Jurkat, Clone E6-1 (cell line): ENCODE results near the gene OR2C1.
A peak's percentile ranks its signal among the peaks of the same experiment; 100 is the strongest.

Source experiments
- DNase-seq: peaks from one replicate; pipeline ENCODE4 v3.0.0-alpha.2; 2011; ENCODE audit warnings: low read depth, low spot score
- H3K4me3 ChIP-seq: 2 replicates; pipeline ENCODE4 v1.5.1; 2011; ENCODE audit warnings: mild to moderate bottlenecking, low read length, control low read depth, moderate library complexity

OR2C1 gene

DNA sequence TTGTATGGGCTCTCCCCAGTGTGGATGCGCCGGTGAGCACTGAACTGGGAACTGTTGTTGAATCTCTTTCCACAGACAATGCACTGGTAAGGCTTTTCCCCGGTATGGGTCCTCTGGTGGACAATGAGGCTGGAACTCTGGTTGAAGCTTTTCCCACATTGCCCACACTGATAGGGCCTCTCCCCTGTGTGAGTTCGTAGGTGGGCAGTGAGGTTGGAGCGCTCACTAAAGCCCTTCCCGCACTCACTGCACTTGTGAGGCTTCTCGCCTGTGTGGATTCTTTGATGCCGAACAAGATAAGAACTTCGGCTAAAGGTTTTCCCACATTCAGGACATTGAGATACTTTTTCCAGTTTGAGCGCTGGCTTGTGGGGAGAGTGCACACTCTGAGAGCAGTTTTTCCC lies 27.4 kb downstream of the OR2C1 start:
- no peak for DNase-seq
- no peak overlapping the region for H3K4me3 ChIP-seq

DNA sequence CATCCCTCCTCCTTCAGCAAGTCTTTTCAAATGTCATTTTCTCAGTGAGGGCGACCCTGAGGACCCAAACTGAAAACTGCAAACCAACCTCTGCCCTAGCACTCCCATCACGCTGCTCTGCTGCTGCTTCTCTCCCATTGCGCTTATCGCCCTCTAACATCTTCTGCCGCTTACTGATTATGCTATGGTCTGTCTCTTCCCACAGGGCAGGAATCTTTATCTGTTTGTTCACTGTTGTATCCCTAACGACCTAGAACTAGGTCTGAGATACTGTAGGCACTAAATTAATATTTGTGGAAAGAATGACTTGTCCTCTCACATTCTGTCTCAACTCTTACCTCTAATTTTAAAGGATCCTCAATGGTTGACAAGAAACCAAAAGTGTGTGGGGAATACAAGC lies 32.6 kb downstream of the OR2C1 start:
- H3K4me3 ChIP-seq, result no peak overlapping the region
- DNase-seq, result no peak

DNA sequence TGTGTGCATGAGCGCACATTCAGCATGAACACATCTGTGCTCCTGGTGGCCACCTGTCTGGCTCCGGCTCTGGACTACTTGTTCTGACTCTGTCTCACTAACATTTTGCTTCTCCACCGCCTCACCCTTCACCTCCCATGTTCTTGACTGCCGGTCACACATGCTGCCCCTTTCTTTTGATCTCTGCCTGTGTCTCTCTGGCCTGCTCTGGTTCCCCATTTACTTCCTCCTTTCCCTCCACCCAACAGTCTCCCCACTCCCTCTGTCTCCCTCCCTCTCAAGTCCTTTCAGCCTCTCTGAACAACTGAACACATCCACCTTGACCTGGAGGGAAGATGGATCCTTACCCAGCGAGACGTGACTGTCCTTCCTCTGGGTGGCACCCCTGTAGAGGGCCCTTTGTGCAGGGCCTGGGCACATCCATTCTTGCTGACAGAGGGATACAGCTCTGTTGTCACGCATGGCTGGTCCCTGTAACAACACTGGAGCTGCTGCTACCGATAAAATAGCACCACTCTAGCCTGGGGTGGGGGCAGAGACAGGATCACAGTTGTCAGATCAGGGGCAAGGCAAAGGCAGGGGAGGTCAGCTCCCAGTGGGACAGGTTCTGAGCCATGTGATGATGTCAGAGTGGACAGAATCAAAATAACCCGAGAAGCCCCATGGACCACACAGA lies 34.1 kb downstream of the OR2C1 start:
- no peak for DNase-seq
- H3K4me3 ChIP-seq, result no peak overlapping the region

DNA sequence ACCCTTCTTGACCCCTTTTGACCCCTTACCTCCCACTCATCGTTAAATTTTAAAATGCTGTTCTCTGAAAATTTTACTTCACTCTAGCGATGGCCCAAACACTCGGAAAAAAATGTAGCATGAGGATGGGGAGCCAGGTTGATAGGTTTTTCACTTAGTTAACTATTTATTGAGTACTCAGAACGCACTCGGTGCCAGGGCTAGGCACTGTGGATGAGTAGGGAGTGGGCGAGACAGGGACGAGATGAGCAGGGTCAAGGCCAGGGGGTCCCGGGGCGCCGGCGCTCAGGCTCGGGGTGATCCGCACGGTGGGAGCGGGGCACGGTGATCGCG lies 44.7 kb downstream of the OR2C1 start:
- no peak for DNase-seq
- H3K4me3 ChIP-seq, result peak overlapping the region; percentile 91

DNA sequence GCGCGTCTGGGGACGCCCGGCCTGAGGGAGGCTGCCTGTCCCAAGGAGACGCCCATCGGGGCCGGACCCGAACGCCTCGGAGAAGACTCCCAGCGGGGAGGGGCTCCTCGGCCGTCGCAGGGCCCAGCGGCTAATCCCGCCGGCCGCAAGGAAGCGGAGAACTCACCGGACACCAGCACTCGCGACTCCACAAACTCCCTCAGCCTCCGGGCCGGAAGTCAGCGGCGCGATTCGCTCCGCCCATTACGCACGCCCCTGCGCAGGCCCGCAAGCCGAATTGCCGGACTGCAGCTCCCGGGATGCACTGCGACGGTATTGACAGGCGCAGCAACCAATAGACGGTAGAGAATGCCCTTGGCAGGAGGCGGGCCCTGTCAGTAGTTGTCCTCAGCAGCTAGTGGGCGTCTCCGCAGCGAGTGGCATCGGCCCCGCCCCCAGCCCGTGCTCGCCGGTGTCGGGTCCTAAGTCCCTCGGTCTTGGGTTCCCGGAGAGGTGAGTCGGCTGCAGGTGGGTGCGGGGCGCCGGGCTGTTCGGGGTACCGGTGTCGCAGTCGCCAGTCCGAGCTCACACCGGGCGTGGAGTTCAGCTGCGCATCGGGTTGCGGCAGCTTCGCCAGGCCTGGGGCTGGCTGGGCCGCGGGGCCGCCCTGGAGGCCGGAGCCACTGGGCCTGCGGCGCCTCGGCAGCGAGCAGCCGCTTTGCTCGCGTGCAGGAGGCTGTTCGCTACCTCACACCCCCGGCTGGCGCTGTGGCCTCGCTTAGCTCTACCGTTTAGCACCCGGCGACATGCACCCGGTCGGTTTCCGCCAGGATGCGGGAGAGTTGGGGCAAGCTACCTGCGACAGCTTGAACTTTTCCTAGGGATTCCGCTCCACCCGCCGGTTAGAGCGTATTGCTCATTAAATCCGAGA lies 45.3 kb downstream of the OR2C1 start, which contains the start of the genes ZNF174 and ZSCAN32:
Gene ZNF174 (plus strand): TSS at position 437 of the 910 bp plus-strand sequence. CDS start 790 bp downstream, outside the sequence.
Gene ZSCAN32 (minus strand): TSS at position 226 of the 910 bp plus-strand sequence. CDS start 3,447 bp downstream, outside the sequence.
- H3K4me3 ChIP-seq, result peak within 1 kb of the TSS; percentile 91
- peak; percentile 99 for DNase-seq

DNA sequence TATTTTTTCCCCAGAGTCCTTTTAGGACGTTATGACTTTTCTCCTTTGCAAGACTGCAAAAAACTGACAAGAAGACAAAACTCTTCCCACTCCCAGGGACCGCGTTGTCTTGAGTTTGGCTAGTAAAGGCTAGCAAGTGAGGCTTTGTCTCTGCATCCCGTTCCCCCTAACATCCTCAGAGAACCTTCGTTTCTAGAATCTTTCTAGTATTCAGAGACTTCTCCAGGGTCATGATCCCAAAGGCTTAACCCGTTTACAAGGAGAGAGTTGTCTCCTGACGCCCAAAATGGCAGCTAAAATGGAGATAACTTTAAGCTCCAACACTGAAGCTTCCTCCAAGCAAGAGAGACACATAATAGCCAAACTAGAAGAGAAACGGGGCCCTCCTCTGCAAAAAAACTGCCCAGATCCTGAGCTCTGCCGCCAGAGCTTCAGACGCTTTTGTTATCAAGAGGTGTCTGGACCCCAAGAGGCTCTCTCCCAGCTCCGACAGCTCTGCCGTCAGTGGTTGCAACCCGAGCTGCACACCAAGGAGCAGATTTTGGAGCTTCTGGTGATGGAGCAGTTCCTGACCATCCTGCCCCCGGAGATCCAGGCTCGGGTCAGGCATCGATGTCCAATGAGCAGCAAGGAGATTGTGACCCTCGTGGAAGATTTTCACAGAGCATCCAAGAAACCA lies 46.2 kb downstream of the OR2C1 start:
- DNase-seq, result no peak
- H3K4me3 ChIP-seq, result peak overlapping the region; percentile 91
